ENCODE measurements around the gene DNAJB2.

GRCh38 chr2:219332542-219332941 is 53.4 kb downstream of the DNAJB2 start, which contains the start of gene RESP18:
- no peak for TF ChIP-seq CTCF (IDR thresholded peaks at IDR 0.05)
- no peak for TF ChIP-seq POLR2AphosphoS5 (IDR thresholded peaks at IDR 0.05)

Measured in esophagus muscularis mucosa (tissue), 3 donors.